Measurements from ENCODE around the gene PREX1.
A peak's percentile ranks its signal among the peaks of the same experiment; 100 is the strongest.
"Not testable (repeated sequence)": the region's sequence is repeated elsewhere in the genome, so short reads cannot be mapped to it uniquely, and the experiment has no call there.

The PREX1 gene

GRCh38 chr20:48847498-48848205, 19.9 kb upstream of the PREX1 start:
- no peak for DNase-seq

- no peak for DNase-seq
These were observed 19.0 kb upstream of the PREX1 start for GRCh38 chr20:48846516-48847492.

- DNase-seq: no peak
These were observed 18.0 kb upstream of the PREX1 start for GRCh38 chr20:48845721-48846306.

- DNase-seq: no peak
These were observed 17.2 kb upstream of the PREX1 start for GRCh38 chr20:48844996-48845395.

- not testable (repeated sequence) for DNase-seq
These were observed 16.1 kb upstream of the PREX1 start for GRCh38 chr20:48843896-48844295.

- no peak for DNase-seq
These were observed 15.4 kb upstream of the PREX1 start for GRCh38 chr20:48843057-48843806.

GRCh38 chr20:48841875-48842529, 14.2 kb upstream of the PREX1 start:
- no peak for DNase-seq

- DNase-seq: no peak
These were observed 13.5 kb upstream of the PREX1 start for GRCh38 chr20:48841196-48841874.

GRCh38 chr20:48839154-48839917, 11.5 kb upstream of the PREX1 start:
- DNase-seq: peak in 1 of 2 donors; percentile 36

- DNase-seq: no peak
These were observed 9.2 kb upstream of the PREX1 start for GRCh38 chr20:48837014-48837413.

GRCh38 chr20:48835390-48835789, 7.6 kb upstream of the PREX1 start:
- DNase-seq: no peak

GRCh38 chr20:48834278-48834677, 6.5 kb upstream of the PREX1 start:
- DNase-seq: no peak

- peak in 1 of 2 donors; percentile 34 for DNase-seq
These were observed 4.6 kb upstream of the PREX1 start for GRCh38 chr20:48832405-48832730.

- peak in 1 of 2 donors; percentile 31 for DNase-seq
These were observed 4.1 kb upstream of the PREX1 start for GRCh38 chr20:48831718-48832404.

GRCh38 chr20:48830826-48831318, 3.1 kb upstream of the PREX1 start:
- DNase-seq: no peak

GRCh38 chr20:48829940-48830339, 2.1 kb upstream of the PREX1 start:
- DNase-seq: no peak

GRCh38 chr20:48828734-48829460, 1.1 kb upstream of the PREX1 start:
- no peak for DNase-seq

GRCh38 chr20:48826883-48827771, 672 bp downstream of the PREX1 start:
- DNase-seq: peak in 1 of 2 donors; percentile 30

Data from bone marrow (tissue), 2 donors.